ENCODE results near the gene PLD5.

DNA sequence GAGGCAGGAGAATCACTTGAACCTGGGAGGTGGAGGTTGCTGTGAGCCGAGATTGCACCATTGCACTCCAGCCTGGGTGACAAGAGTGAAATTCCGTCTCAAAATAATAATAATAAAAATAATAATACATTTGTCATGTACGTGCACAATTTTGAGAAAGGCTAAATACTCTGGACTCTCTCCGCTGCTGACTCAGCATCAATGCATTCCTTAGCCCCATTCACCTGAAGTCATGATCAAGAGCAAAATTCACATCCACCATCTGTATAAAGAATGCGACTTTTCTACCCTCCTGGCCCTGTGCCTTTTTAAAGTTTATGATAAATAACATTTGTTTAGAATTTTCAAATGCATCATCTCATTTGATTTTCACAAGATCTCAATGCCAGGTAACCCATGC lies 490.1 kb downstream of the PLD5 start:
- TF ChIP-seq POLR2A (IDR thresholded peaks at IDR 0.05; ENCODE audit: low read depth, low read length) (no peak), TAF1 (IDR thresholded peaks at IDR 0.05; ENCODE audit: low read depth, low read length) (no peak)

All from GM12891 (cell line).